Measurements from ENCODE around the gene CDC6.
A peak's percentile ranks its signal among the peaks of the same experiment; 100 is the strongest.

The CDC6 gene

DNA sequence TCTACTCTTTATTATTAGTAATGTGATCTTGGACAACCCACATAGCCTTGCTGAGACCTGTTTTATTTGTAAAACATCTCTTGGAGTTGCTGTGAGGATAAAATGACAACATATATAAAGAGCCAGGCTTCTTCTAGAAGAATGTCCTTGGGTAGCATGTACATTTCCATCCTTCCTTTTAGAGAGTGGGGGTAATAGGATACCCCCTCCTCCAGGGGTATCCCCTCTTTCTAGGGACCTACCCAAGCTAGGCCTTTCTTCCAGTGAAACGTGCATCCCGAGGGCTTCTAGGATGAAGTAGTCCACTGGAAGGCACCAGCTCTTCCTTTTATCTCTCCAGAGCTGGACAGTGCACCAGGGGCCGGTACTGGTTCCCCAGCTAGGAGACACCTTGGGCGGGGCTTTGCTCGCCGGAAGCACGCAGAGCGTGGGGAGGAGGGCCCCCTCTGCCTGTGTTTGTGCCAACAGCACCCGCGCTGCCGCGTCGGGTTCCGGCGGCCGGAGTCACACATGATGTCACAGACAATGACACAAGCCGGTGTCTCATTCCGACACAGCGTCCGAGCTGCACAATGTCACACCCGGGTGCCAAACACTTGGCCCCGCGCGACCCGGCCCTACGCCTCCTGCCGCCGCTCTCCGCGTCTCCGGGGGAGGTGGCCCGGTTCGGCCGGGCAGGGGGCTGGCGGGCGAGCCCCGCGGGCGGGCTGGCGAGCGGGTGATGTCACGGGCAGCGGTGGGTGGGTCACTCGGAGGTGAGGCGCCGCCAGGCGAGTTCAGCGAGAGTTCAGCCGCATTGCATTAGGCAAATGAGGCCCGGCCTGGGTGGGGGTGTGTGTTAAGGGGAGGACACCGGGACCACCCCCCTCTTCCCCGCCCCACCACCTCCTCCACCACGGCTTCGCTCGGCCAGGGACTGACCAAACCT lies 53.5 kb downstream of the CDC6 start:
- DNase-seq (ENCODE audit: low read depth) = peak; percentile 84

DNA sequence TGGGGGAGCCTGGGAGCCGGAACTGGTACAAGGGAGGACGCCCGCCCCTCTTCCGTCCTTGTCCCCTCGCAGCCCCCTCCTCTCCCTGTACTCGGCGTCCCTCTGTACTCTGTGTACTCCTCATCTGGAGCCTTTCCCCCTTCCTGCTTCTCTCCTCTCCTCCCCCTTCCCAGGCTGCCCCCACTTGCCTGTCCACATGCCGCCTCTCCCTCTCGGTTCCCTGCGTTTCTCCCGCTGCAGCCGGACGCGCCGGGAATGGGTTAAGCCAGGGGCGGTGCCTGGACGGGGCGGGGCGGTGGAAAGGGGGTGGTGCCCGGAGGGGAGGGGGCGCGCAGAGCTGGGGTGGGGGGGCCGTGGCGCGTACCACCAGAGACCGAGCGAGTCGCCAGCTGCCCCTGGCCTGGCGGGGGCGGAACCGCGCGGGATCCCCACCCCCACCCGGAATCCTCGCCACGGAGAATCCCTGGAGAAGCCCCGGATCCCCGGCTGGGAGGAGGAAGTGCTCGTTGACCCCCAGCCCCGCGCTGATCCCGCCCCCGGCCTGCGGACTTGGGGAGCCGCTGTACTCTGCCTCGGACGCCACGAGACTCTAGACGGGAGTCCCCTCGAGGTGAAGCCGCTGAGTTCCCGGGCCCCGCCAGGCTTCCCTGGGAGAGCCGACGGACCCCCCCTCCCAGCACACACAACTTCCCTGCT lies 54.3 kb downstream of the CDC6 start:
- DNase-seq (ENCODE audit: low read depth) = no peak

DNA sequence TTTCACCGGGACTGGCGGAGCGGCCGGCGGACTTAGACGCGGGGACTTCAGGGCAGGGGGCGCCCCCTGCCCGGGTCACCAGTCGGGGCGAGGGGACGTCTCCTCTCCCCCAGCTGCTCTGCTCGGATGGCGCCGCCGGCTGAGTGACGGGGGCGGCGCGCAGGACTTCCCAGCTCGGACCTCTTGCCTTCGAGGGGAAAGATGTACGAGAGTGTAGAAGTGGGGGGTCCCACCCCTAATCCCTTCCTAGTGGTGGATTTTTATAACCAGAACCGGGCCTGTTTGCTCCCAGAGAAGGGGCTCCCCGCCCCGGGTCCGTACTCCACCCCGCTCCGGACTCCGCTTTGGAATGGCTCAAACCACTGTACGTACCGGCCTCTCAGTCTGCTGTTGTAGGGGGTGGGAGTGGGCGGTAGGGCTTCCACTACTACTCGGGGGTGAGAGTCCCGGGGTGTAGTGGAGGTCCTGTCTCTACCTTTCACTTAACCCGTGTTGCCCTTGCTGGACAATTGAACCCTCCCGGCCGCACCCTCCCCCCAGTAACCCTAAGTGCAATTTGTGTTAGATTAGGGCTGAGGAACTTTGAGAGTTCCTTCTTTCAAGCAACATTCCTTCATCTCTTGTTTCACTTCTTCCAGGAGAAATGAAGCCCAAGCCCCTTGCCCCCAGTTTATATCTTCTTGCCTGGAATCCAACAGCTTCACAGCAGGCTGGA lies 55.0 kb downstream of the CDC6 start:
- DNase-seq (ENCODE audit: low read depth) = no peak

DNA sequence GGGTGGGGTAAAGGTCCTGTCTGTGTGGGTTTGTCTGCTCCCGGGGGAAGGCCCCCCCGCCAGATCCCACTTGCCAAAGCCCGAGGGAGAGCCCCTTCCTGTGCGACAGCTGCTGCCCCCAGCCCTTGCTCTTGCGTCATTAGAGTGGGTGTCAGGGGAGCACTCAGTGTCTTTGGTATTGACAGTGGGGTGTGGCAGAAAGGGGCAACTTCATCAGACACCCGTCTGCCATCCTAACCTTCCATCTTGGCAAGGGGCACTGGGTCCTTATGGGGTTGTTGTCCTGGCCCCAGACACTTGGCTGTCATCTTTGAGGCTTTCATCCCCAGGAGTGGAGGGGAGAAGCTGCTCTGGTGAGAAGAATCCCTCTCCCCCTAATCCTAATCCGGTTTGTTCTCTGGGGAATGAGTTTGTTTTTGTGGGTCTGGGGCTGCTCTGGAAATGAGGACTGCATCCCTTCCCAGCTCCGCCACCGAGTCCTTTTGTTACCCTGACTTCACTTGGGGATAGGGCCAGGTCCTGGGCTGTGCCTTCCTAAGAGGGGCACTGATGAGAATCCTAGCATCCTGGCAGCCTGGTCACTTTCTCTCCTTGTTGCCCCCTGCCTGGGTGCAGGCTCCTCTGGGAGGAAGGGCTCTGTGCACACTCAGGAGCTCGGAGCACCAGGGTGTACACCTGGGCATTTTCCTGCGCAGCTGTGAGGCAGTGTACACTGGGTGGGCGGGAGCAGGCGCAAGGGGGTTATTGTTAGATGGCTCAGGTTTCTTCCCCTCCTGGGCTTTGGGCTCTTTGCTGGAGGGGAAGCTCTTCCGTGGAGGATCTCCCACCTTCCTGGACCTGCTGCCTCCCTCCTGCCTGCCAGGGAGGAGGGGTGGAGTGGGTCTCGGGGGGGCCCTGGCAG lies 55.8 kb downstream of the CDC6 start:
- DNase-seq (ENCODE audit: low read depth) = no peak

DNA sequence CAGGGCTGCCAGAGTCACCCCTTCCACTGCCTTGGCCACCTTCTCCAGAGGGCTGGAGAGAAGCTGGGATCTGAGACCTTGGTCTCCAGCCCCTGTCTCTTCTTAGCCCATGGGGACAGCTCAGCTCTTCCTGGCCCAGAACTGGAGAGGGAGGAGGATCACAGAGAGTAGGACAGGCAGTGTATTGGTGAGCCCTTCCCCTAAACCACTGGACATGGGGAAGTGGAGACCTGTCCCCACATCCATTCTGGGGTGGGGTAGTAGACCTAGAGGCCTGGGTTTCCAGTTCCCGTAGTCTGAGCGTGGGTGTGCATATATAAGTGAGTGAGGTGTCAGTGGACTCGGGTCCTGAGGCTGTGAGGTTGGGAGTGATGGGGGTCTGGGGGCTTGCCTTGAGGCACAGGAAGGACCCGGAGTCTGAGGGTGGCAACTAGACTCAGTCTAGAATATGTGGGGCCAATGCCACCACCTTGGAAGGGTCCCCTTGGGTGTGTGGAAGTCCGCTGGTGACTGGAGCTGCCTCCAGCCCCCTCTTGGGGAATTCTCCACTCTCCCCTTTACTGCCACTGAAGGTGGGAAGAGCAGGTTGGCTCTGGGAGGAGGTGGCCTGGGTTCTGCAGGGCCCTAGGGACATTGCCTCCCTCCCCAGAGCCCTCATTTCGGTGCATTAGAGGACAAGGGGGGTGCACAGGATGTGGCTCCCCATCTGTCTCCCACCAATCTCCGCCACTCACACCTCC lies 56.9 kb downstream of the CDC6 start:
- no peak for DNase-seq (ENCODE audit: low read depth)

DNA sequence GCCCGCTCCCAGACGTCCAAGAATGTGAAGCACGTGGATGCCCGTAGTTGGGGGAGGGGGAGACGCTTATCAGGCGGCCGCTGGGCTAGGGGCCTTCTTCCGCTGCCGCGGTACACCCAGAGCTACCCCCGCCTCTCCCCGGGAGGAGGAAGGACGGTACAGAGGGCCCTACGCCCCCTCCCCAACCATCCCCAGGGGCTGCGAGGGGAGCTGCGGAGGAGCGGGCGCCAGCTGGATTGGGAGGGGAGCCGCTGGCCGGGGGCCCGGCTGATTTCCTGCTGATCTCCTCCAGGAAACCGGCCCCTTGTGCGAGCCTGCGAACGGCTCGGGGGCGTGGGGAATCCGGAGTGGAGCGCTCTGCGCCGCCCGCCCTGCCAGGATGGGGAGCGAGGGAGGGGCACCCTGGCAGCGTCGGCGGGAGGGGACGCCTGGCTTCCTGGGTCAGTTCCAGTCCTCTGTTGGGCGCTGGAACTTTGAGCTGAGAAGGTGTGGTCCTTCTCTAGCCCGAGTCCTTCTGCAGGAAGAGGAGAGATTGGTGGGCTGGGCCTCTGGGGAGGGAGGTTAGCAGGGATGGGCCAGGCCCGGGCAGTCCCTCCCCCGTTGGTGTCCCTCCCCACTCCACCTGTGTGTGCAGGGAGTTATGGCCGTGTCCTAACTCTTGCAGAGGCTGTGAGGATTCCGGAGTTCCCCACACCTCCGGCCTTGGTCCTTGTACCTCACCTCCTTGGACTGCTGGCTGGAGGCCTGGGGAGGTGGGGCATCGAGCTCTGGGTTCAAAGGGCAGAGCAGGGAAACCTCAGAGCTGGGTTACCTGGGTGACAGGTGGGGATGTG lies 57.7 kb downstream of the CDC6 start:
- DNase-seq (ENCODE audit: low read depth) = no peak

DNA sequence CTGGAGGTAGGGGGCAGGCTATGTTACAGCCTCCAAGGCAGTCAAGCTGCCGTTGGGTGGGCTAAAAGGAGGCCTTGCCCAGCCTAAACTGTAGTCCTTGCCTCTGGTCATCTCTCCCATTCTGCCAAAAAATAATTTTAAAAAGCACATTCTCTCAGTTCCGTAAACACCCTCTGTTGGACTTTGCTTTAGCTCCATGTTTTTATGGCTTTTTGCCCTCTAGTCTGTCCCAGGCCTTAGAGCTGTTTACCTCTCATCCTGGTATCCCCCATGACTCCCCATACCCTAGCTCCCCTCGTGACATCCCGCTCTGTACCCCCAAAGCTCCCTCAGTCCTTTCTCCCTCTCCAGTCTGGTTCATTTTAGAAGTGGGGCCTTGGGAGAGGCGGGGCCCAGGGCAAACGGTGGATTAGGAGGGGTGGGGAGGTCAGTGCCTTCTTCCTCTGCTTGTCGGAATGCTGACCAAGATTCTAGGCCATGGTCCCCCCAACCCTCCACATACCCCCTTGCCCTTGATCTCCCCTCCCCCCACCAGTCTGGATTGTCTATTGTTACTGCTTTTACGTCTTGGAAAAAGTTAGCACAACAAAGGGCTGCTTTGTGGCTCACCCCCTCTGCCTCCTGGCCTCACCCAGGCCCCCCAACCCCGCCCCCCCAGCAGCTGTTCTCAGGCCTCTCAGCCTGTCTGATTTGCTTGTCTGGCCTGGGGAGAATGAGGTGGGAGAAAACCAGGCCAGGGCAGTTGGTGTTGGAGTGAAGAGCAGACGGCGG lies 58.5 kb downstream of the CDC6 start:
- DNase-seq (ENCODE audit: low read depth) = no peak

DNA sequence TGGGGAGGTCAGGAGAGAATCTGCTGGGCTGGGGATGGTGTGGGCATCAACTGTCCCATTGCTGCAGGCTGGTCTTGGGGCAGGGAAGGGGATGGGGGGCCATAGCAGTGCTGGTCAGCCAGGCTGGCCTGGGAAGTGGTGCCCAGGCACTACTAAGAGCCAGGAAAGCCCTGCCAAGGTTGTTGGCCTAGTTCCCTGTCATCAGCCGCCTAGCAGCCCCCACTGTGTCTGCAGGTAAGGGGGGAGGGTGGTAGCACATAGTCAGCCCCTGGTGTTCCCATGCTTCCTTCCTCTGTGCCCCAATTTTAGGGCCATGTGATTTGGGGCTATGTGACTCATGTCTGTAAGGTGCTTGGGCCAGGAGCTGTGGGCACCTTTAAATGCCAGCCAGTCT lies 59.1 kb downstream of the CDC6 start:
- no peak for DNase-seq (ENCODE audit: low read depth)

DNA sequence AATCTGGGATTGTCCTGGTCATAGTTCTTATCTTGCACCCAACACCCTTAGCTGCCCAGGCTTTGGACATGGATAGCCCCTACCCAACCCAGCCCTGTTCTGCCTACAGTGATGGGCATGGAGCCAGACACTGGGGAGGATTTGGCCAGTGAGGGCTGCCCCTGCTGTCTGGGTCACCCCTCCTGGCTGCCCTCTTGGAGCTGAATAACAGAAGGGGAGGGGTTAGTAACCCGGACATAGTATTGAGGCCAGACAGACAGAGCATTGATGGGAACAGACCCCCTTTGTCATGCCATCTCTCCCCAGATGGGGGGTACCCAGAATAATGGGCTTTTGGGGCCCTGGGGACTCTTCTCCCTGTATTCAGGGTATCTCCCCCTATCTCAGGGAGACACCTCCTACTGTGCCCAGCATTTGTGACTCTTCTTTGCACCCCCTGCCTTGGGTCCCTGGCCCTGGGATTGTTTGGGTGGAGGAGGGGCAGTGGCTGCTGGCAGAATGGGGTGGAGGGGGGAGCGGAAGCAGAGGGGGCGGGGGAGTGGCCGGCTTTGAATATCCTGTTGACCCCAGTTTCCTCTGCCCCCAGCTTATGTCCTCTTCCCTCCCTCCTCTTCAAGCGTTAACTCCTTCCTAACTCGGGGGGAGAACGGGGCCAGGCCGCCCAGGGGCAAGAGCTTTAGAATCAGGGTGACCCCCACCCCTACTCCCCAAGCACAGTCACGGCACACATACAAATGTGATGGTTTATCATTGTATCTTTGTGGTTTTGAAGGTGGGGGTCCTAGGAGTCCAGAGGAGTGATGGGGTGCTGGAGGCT lies 59.8 kb downstream of the CDC6 start:
- DNase-seq (ENCODE audit: low read depth) = no peak

DNA sequence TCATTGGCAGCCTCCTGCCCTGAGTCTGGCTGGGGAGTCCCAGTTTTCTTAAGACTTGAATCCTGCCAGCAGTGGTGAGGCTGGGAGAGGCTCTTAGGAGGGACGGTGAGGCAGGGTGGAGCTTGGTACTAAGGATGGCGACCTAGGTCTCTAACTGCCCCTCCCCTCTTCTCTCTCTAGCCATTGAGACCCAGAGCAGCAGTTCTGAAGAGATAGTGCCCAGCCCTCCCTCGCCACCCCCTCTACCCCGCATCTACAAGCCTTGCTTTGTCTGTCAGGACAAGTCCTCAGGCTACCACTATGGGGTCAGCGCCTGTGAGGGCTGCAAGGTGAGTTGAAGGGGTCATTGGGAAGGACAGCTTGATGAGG lies 60.4 kb downstream of the CDC6 start:
- no peak for DNase-seq (ENCODE audit: low read depth)

DNA sequence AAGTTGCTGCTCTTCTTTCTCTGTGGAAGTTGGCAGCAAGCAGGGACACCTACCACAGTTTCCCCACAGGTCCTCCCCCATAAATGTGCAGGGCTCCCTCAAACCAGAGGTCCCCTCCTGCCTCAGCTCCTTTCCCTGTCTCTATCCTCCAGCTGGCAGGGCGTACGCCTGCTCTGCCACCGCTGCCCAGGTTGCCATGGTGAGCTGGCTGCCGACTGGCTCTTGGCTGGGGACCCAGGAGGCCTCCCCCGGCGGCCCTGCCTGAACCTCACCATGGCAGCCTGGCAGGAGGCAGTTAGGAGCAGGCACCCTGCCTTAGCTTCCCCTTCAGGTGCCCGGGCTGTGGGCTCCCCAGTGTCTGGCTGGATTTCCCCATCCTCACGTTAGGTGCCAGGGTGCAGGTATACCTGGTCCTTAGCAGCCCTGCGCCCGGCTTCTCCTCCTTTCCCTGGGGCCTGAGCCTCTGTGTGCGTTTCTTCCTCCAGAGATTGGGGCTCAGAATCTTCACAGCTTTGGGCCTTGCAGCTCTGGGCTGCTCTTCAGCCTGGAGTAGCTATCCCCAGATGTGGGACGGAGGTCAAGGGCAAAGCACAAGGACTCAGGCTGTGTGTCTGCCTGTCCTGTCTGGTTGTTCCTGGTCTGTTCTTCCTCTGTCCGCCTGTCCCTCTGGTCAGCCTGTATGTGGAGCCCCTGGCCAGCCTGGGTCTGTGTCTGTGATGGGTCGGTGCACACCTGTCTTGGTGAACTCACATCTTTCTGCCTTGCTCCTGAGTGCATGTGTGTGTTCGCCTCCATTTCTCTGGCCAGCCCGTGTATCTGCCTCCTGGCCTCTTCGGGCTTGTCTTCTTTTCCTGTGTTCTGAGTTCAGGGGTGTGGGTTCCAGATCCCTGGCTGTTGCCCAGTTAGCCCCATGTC lies 61.1 kb downstream of the CDC6 start:
- no peak for DNase-seq (ENCODE audit: low read depth)

DNA sequence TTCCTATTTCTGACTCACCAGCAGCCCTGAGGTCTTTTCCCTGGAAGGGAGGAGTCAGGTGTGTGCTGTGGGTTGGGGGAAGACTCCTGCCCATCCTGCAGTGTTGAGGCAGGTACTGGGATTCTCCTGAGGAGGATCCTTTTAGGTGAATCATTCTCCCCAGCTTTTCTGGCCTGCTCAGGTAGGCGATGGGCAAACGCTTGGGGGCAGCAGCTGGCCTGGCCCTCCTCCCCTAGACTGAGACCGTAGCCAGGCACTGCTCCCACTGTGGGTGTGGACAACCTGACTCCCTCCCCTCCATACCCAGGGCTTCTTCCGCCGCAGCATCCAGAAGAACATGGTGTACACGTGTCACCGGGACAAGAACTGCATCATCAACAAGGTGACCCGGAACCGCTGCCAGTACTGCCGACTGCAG lies 61.8 kb downstream of the CDC6 start:
- DNase-seq (ENCODE audit: low read depth) = no peak

DNA sequence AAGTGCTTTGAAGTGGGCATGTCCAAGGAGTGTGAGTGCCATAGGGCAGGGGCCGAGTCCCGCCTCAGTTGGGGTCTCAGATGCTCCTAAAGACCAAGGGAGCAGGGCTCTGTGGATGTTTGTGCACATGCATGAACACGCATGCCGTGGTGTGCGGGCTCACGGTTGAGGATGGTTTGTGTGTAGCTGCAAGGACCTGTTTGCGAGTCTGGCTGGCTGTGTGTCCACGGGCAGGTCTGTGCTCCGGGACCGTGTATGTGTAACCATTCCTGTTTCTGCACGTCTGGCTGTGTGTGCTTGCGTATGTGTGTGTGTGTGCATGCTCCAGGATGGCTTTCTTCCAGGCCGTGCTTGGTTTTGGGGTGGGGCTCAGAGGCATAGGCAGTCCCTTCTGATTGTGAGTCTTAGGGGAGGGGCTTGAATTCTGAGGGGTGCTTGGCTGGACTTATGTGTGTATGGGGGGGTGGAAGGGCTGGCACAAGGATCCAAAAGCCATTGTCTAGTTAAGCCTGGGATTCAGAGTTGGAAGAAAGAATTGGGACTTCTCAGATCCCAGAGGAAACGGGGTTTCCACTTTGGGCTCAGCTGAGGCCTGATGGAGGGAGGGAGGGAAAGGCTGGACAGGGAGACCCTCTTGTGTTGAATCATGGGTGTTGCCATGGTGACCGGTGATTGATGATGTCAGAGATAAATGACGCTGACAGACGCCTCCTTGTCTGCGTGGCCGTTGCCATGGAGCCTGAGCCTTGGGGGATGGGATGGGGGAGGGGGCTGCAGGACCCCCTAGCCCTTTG lies 62.4 kb downstream of the CDC6 start:
- DNase-seq (ENCODE audit: low read depth) = no peak

DNA sequence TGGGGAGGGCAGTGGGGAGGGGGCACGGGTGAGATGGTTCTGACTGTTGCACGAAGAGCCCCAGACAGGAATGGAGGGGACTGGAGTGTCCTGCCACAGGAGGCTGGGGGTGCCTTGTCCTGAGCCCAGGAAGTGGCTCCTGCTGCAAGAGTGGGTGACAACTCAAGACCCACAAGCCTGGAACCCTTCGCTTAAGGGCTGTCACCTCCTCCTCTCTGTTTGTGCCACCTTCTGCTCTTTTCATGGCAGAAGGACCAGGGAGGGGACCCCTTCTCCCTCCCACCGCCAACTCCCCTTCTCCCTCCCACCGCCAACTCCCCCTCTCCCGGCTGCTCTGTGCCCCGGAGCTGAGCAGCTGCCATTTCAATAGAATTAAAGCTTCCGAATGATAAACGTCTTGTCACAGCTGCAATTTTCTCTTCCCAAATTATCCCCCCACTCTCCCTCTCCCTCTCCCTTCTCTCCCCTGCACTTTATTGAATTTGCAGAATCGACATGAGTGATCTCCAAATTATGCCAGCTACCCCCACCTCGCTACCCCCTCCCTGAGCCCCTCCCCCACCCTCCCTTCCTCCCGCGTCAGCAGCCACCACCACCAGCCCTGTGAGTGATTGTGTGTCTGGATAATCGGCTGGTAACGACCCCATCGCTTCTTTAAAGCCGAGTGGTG lies 63.1 kb downstream of the CDC6 start:
- DNase-seq (ENCODE audit: low read depth) = no peak

DNA sequence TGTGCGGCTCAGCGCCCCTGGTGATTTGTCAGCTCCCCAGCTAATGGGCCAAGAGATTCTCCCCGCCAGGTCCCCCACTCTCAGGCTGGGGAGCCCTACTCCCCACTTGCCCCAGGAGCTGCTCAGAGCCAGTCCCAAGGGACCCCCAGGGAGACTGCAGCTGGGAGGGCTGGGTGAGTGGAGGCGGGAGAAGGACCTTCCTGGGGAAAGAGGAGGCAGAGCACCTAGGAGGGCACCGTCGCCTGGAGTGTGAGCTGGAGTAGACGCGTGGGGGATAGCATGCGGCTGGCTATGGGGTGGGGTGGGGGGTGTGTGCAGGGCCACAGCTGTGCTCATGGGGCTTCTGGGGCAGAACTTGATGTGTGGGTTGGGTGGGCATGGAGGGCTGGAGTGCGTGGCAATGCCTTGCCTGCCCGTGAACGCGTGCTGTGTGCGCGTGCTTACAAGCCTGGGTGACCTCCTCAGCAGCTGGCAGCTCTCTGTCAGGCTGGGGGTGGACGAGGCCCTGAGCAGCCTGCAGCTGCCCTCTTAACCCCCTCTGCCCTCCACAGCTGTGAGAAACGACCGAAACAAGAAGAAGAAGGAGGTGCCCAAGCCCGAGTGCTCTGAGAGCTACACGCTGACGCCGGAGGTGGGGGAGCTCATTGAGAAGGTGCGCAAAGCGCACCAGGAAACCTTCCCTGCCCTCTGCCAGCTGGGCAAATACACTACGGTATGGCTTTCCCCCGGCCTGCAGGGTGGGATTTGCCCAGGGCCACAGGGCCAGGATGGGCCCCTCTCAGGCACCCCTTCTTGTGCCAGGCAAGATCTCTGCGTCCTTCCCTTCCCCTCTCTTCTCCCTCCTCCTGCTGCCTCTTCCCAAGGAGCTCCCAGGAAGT lies 63.9 kb downstream of the CDC6 start:
- DNase-seq (ENCODE audit: low read depth) = no peak
